Activated T-cell treated with anti-CD3 and anti-CD28 coated beads, Interleukin-2, amount 50 U/mL, for 1 hour (primary cell): ENCODE results near the gene PKN1.
A peak's percentile ranks its signal among the peaks of the same experiment; 100 is the strongest.
"Not testable (repeated sequence)": the region's sequence is repeated elsewhere in the genome, so short reads cannot be mapped to it uniquely, and the experiment has no call there.

Experiments
- DNase-seq: peaks from one replicate; pipeline ENCODE4 v3.0.0-alpha.2; 2020

The PKN1 gene

DNA sequence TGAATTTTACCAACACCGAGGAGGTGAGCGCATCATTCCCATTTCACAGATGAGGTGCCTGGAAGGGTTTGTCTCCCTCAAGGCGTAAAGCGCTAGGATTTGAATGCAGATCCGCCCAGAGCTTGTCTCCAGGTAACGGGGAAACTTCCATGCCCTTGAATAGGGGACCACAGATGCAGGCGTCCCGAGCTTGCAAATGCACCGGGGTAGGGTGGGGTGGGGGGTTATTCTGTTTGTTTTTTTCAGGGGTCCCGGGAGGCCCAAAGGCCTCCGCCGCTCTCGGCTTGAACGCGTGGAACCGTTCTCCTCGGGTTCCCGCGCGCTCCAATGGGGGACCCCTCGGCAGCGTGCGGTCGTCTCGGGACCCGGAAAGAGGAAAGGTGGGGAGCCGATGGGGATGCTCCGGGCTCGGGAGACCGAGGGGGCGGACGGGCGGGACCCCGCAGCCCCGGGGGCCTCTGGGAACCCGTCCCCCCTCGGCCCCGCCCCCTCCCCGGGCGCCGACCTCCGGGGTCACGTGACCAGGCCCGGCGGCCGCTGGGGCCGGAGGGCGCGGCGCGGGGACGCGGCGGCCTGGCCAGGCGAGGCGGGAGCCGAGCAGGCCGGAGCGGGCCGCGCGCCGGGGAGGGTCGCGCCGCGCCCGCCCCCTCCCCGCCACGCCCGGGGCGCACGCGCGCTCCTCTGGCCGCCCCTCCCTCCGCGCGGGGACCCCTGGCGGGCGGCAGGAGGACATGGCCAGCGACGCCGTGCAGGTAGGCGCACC is at the start of gene PKN1:
Gene PKN1 (plus strand): TSS at position 516 of the 763 bp plus-strand sequence. CDS start 216 bp downstream, at position 732.
- DNase-seq = peak; percentile 62

DNA sequence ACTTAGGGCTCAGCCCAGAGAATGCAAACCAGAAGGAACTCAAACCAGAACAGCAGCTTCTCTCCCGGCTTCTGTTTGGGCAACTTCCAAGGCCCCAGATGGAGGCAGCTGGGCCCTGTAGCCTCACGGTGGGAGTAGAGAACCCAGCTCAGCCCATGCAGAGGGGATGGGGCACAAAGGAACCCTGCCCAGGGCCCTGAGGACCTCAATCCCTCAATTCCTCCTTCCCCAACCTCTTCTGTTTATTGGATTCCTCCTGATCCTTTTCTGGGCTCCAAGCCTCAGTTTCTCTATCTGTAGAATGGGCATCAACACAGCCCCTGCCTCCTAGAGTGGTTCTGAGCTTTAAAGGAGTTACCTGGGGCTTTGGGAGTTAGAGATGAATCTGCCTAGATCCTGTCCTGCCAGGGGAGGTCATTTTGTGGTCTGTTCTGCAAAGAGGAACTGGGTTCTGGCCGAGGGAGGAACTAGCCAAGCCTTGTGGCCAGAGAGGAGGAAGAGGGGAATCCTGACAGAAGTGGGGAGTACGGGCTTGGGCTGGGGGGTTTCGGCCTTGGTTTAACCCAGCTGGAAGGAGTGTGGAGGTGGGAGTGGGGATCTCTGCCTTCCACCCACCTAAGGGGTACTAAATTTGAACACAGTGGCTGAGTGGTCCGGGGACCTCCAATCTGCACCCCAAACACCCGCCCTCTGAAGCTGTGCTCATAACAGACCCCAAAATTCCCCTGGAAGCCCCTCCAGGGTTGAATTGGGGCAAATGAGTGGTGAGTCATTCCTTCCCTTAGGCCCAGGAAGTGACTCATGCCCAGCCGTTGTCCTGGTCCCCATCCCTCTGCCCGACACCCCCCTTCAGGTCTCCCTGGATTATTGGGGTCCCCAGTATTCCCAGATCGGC is 49.2 kb upstream of the PKN1 start:
- peak; percentile 71 for DNase-seq

DNA sequence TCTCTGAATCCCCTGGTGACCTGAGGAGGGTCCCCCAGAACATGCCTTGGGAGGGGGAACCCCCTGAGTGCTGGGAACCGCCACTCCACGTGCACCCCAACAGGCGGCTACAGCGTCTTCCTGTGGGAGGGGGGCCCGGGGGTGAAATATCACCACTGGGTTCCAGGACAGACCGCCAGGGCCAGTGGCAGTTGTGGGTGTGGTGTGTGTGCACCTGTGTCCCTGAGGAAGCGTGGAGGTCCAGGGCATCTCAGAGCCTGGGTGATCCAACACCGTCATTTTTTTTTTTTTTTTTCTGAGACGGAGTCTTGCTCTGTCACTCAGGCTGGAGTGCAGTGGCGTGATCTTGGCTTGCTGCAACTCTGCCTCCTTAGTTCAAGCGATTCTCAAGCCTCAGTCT is 47.6 kb upstream of the PKN1 start:
- DNase-seq = peak; percentile 50

DNA sequence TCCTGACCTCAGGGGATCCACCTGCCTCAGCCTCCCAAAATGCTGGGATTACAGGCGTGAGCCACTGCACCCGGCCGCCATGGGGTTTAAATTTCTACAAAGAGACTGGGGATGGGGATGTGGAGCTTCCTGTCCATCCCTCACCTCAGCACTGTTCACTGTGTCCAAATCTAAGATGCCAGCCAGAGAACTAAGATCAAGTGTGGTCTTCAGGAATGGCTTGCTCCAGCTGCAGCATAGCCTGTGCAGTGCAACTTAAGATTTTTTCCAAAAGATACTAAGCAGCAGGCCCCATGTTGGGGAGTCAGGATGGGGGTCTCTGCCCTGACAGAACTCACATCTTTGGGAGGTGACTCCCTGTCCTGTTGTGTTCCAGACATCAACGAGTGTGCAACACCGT is 42.6 kb upstream of the PKN1 start:
- DNase-seq = no peak

DNA sequence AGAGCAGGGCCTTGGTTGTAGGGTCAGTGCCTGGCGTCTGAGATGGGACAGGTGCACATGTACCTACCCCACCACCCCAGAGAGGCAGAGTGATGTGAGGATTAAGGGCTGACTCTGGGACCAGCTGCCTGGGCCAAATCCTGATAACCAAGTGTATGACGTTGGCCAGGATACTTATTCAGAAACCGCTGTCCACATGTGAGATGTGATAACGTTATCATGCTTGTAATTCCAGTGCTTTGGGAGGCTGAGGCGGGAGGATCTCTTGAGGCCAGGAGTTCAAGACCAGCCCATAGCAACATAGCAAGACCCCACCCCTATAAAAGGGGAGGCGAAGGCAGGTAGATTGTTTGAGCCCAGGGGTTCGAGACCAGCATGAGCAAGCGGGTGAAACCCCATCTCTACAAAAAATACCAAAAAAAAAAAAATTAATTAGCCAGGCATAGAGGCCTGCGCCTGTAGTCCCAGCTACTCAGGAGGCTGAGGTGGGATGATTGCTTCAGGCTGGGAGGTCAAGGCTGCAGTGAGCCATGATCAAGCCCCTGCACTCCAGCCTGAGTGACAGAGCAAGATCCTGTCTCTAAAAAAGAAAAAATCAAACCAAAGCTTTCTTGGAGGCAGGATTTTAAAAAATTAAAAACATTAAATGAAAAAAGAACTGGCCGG is 41.8 kb upstream of the PKN1 start:
- DNase-seq = no peak

DNA sequence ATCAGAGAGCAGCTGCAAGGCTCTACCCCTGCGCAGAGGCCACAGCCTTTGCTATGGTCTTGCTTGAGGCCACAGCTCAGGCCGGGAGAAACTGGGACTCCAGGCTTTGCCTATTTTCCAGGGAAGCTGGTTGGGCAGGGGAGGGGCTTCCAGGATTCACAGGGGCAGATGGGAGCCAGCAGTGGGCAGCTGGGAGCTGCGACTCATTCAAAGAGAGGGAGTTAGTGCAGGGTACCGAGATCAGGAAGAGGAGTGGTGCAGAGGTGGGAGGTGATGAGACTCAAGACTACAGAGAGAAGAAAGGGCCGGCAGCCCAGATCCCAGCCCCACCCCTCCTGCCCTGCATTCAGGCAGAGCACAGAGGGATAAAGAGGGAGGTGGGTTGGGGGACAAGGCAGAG is 39.8 kb upstream of the PKN1 start:
- DNase-seq = peak; percentile 36

DNA sequence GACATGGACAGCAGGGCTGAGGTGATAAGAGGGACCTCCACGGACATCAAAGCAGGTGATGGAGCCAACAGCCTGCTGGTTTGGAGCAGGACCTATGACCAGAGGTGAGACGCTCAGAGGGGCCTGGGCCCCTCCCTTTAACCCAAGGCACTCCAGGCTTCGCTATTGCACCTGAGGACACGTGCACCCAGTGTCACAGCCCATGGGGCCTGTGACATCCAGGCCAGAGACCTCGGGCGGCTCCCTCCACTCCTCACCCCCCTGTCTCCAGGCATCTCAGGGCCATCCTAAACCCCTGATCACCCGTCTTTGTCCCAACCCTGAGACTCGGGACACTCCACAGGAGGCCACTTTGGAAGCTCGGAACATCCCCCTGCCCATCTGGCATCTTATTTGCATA is 38.9 kb upstream of the PKN1 start:
- no peak for DNase-seq

DNA sequence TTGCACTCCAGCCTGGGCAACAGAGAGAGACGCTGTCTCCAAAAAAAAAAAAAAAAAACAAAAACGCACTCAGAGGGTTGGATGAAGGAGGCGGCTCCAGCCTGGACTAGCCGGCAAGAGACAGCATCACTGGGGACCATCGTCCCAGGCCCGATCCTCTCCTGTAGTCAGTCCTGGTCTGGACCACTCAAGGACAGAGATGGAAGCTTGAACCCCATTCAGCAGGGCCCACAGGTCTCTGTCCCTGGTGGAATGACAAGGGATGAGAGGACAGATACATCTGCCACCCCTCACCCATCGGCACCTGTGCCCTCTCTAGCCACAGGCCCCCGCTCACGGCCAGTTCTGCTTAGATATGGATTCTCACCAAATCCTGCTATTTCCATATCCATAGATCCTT is 37.8 kb upstream of the PKN1 start:
- DNase-seq = no peak

DNA sequence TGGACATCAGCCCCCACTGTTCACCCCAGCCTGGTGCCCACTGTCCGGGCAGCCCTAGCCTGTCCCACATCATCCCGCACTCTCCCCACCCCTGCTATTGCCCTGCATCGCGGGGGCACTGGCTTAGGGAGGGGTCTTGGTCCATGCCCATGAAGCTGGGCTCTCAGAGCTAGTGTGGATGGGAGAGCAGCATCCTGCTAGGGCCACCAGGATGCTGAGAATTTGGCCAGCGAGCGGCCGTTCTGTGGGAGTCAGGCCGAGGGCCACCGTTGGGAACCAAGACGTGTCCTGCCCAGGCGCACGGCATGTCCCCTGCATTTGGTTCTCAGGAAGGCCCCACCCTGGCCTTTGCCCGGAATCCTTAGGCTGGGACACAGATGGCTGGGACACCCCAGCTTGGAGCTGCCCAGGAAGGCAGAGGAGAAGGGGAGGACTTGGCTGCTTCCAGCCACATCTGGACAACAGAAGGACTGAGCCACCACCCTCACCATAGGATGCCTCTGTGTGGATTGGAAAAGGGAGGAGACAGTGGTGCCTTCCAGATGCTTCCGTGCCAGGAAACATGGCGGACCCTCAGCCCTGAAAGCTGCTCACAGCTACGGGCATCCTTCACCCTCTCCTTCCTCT is 37.3 kb upstream of the PKN1 start:
- DNase-seq = no peak

DNA sequence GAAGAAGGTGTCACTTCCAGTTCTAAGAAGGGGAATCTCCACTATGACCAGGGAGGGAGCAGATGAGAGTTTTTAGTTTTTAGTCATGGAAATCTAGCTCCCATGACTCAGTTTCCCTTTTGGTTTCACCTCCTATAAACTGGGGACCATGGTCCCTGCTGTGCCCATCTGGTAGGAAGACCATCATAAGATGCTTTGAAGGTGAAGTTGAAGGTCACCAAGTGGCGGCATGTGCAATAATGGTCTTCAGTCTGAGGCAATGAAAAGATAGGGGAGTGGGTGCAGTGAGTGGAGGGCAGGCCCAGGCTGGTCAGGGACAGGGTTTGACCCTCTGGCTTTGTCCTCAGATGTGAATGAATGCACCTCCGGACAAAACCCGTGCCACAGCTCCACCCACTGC is 36.4 kb upstream of the PKN1 start:
- not testable (repeated sequence) for DNase-seq

DNA sequence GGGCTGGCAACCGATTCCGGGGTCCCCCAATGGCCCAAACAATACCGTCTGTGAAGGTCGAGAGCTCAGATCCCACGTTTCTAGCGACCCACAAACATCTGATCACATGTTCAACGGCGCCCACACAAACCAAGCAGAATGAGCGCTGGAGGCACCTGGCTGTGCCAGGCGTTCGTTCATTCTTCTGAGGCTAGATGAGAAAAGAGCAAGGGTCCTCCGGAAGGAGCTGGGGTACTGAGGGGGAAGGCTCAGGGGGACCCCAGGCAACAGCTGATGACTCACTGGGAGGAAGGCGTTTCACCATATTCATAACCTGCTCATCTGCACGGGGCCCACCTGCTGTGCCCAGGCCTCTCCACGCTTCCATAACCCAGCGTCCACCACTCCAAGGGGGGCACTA is 35.9 kb upstream of the PKN1 start:
- DNase-seq = not testable (repeated sequence)

DNA sequence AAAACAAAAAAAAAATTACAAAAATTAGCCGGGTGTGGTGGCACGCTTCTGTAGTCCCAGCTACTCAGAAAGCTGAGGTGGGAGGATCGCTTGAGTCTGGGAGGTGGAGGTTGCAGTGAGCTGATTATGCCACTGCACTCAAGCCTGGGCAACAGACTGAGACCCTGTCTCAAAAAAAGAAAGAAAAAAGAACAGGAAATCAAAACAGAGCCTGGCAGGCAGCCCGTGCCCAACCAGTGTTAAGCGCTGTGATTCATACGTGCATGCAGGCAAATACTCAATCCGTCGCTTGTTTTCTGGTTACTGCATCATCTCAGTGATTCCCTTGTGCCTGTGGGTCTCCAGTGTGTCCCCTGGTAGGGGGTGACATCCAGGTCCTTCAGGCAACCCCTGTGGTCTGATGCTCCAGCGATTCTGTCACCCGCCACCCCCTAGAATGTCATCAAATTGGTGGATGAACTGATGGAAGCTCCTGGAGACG is 32.1 kb upstream of the PKN1 start:
- peak; percentile 38 for DNase-seq

DNA sequence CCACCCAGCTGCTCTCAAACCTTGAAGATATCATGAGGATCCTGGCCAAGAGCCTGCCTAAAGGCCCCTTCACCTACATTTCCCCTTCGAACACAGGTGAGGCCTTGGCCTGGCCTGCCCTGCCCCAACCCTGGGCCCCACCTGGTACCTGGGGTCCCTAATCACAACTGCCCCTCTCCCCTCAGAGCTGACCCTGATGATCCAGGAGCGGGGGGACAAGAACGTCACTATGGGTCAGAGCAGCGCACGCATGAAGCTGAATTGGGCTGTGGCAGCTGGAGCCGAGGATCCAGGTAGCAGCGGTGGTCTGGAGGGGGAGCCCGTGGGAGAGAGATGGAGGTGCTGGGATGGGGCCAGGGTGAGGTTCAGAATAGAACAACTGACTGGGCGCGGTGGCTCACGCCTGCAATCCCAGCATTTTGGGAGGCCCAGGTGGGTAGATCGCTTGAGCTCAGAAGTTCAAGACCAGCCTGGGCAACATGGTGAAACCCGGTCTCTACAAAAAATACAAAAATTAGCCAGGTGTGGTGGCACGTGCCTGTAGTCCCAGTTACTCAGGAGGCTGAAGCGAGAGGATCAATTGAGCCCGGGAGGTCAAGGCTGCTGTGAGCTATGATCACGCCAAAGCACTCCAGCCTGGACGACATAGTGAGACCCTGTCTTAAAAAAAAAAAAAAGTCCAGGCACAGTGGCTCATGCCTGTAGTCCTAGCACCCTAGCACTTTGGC is 31.5 kb upstream of the PKN1 start:
- peak; percentile 36 for DNase-seq

DNA sequence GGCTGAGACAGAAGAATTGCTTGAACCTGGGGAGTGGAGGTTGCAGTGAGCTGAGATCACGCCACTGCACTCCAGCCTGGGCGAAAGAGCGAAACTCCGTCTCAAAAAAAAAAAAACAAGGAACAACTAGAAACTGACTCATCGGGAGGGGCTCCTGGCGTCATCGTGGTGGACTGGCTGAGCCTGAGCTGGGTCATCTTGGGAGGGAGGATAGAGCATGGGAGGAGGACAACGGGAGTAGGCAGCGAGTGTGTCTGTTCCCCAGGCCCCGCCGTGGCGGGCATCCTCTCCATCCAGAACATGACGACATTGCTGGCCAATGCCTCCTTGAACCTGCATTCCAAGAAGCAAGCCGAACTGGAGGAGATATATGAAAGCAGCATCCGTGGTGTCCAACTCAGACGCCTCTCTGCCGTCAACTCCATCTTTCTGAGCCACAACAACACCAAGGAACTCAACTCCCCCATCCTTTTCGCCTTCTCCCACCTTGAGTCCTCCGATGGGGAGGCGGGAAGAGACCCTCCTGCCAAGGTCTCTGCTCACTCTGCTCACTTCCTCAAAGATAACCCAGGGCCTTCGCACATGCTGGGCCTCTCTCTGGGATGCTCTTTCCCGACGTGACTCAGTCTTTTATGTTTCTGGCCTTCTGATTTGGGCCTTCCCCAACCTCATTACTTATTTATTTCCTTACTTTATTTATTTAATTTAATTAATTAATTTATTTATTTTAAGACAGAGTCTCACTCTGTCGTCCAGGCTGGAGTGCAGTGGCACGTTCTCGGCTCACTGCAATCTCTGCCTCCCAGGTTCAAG is 30.6 kb upstream of the PKN1 start:
- peak; percentile 41 for DNase-seq

DNA sequence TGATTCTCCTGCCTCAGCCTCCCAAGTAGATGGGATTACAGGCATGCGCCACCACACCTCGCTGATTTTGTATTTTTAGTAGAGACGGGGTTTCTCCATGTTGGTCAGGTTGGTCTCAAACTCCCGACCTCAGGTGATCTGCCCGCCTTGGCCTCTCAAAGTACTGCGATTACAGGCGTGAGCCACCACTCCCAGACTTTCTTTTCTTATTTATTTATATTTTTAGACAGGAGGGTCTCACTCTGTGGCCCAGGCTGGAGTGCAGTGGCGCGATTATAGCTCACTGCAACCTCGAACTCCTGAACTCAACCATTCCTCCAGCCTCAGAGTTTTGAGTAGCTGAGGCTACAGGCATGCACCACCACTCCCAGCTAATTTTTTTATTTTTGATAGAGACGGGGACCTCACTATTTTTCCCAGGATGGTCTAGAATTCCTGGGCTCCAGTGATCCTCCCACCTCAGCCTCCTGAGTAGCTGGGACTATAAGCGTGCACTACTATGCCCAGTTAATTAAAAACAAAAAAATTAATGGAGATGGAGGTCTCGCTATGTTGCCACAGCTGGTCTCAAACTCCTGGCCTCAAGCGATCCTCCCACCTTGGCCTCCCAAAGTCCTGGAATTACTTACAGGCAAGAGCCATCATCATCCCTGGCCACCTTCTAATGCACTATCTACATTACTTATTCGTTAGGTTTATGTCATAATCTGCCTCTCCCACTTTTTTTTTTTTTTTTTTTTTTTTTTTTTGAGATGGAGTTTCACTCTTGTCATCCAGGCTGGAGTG is 29.8 kb upstream of the PKN1 start:
- DNase-seq = peak; percentile 26

DNA sequence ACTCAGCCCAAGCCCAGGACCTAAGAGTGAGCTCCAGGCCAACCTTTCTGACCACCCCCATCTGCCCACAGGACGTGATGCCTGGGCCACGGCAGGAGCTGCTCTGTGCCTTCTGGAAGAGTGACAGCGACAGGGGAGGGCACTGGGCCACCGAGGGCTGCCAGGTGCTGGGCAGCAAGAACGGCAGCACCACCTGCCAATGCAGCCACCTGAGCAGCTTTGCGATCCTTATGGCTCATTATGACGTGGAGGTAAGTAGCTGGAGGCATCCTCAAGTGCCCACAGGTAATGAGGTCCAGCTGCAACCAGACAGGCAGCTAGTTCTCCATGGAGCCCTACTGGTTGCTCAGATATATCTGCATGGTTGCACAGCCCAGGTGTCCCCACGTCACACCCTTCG is 28.8 kb upstream of the PKN1 start:
- peak; percentile 47 for DNase-seq

DNA sequence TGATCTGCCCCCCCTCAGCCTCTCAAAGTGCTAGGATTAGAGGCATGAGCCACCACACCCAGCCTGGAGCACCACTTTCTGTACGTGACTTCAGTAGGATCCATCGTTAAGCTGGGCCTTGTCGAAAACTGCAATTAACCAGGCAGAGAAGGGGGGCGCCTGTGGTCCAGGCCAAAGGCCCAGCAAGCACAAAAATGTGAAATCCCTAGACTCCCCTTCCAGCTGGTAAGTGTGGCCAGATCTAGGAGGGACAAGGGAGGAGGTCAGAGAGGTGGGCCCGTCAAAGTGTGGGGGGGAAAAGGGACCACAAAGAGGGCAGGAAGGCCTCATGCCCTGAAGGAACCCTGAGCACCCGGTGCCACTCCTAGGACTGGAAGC is 27.7 kb upstream of the PKN1 start:
- no peak for DNase-seq

DNA sequence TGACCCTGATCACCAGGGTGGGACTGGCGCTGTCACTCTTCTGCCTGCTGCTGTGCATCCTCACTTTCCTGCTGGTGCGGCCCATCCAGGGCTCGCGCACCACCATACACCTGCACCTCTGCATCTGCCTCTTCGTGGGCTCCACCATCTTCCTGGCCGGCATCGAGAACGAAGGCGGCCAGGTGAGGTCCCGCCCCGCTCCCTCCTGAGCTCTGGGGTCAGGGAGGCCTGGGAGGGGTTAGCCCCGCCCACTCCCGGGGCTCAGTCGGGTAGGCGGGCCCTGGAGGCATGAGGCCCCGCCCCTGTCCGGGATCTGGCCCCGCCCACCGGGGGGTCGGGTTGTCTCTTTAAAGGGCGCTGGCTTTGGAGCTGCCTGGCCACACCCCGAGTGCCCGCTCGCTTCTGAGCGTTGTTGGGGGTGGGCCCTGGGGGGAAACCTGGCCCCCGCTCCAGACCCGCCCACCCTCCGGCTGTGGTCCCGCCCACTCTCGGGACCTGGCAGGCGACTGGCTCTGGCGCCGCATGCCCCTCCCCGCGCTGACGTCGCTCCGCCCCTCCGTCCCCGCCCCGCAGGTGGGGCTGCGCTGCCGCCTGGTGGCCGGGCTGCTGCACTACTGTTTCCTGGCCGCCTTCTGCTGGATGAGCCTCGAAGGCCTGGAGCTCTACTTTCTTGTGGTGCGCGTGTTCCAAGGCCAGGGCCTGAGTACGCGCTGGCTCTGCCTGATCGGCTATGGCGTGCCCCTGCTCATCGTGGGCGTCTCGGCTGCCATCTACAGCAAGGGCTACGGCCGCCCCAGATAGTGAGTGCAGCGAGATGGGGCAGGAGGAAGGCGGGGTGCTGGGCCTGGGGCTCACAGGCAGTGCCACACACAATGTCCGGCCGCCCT is 27.1 kb upstream of the PKN1 start:
- DNase-seq = peak; percentile 95

DNA sequence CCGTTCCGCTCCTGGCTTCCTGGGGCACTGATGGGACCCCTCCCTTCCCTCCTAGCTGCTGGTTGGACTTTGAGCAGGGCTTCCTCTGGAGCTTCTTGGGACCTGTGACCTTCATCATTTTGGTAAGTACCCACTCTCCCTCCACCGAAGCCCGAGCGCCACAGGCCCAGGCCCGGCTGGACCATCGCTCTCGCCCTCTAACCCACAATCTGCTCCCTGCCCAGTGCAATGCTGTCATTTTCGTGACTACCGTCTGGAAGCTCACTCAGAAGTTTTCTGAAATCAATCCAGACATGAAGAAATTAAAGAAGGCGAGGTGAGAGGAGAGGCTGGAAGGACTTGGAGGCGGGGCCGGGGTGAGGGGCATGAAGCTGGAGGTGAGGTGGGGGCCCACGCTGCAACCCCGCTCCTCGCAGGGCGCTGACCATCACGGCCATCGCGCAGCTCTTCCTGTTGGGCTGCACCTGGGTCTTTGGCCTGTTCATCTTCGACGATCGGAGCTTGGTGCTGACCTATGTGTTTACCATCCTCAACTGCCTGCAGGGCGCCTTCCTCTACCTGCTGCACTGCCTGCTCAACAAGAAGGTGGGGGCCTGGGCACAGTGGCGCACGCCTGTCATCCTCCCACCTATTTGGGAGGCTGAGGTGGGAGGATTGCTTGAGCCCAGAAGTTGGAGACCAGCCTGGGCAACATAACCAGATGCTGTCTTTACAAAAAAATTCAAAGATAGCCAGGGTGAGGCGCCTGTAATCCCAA is 26.3 kb upstream of the PKN1 start:
- peak; percentile 44 for DNase-seq
